ENCODE results near the gene TNNI2. TPM values are rescaled to one million over a fixed set of nuclear protein-coding genes. Genes with fewer than 3 reads are reported as not detected.

TNNI2 gene
- total RNA-seq, 2 experiments from 2014 or later: 2.5 to 14.3 TPM

- Histone ChIP-seq H3K36me3 (ENCODE audit: insufficient read depth, low read length) (no peaks in the 10 kb centered on the region), H4K20me1 (ENCODE audit: insufficient read depth, low read length) (no peaks in the 10 kb centered on the region), H3K4me1 (ENCODE audit: insufficient read depth, low read length, poor library complexity, severe bottlenecking) (peaks cover 44% of the 10 kb centered on the region), H3K4me3 (ENCODE audit: low read depth, low read length, poor library complexity, severe bottlenecking) (peak overlapping the region; percentile 57), H3K27ac (ENCODE audit: low read depth, low read length, poor library complexity, severe bottlenecking) (peak overlapping the region; percentile 43), H3K79me2 (ENCODE audit: insufficient read depth, low read depth, low read length) (no peaks in the 10 kb centered on the region), H3K9me2 (ENCODE audit: insufficient read depth, low read length) (no peaks in the 10 kb centered on the region), H3K9me3 (ENCODE audit: low read length) (no peaks in the 10 kb centered on the region), H2AFZ (ENCODE audit: low read length) (peak overlapping the region; percentile 70), H3K4me2 (ENCODE audit: low read length) (peak overlapping the region; percentile 94)
- CTCF ChIA-PET (ENCODE audit: unreplicated experiment): interaction anchor here (0.6 to 1.4 kb wide), 4 partner anchors 10 to 157 kb away, joined by 3 to 10 read pairs (median 6); no protein-coding TSS in a partner anchor
- POLR2A ChIA-PET: interaction anchor here (1.1 to 1.2 kb wide), 2 partner anchors 12 to 13 kb away, joined by 3 to 4 read pairs; partner anchors contain the start of gene LSP1
- DNase-seq (ENCODE audit: low spot score): peak; percentile 84
- intact Hi-C loops (cut with micrococcal nuclease; ENCODE audit: unreplicated experiment): loop anchor here (1.0 kb wide), 1 partner anchor 12 kb away; no protein-coding TSS in a partner anchor
- TF ChIP-seq CTCF (conservative IDR thresholded peaks at IDR 0.05; ENCODE audit: low read length) (0 out of 2 replicates have a peak, but pooled peaks have one; percentile 30), EZH2phosphoT487 (IDR thresholded peaks at IDR 0.05; ENCODE audit: borderline replicate concordance, low read depth, low read length) (no peak)
- BruUV-seq (replicated peaks): no TSS peak
These were observed 1.4 kb downstream of the TNNI2 start for GRCh38 chr11:1839924-1840779.

- Histone ChIP-seq H4K20me1 (ENCODE audit: insufficient read depth, low read length) (no peaks in the 10 kb centered on the region), H3K79me2 (ENCODE audit: insufficient read depth, low read depth, low read length) (no peaks in the 10 kb centered on the region), H2AFZ (ENCODE audit: low read length) (no peak overlapping the region), H3K4me3 (ENCODE audit: low read depth, low read length, poor library complexity, severe bottlenecking) (peak overlapping the region; percentile 57), H3K9me3 (ENCODE audit: low read length) (no peaks in the 10 kb centered on the region), H3K36me3 (ENCODE audit: insufficient read depth, low read length) (no peaks in the 10 kb centered on the region), H3K4me2 (ENCODE audit: low read length) (peak overlapping the region; percentile 94), H3K4me1 (ENCODE audit: insufficient read depth, low read length, poor library complexity, severe bottlenecking) (peaks cover 49% of the 10 kb centered on the region), H3K27ac (ENCODE audit: low read depth, low read length, poor library complexity, severe bottlenecking) (no peak overlapping the region), H3K9me2 (ENCODE audit: insufficient read depth, low read length) (no peaks in the 10 kb centered on the region)
- BruUV-seq (replicated peaks): no TSS peak
- DNase-seq (ENCODE audit: low spot score): peak; percentile 13
- intact Hi-C loops (cut with micrococcal nuclease; ENCODE audit: unreplicated experiment): loop anchor here (1.0 kb wide), 1 partner anchor 11 kb away; no protein-coding TSS in a partner anchor
- POLR2A ChIA-PET: interaction anchor here (0.7 to 1.1 kb wide), 2 partner anchors 12 to 133 kb away, joined by 3 read pairs; partner anchors contain the start of gene LSP1
- CTCF ChIA-PET (ENCODE audit: unreplicated experiment): interaction anchor here (1.0 to 1.4 kb wide), 2 partner anchors 13 to 147 kb away, joined by 3 to 10 read pairs; no protein-coding TSS in a partner anchor
- no peak for TF ChIP-seq CTCF (conservative IDR thresholded peaks at IDR 0.05; ENCODE audit: low read length)
- no peak for TF ChIP-seq EZH2phosphoT487 (IDR thresholded peaks at IDR 0.05; ENCODE audit: borderline replicate concordance, low read depth, low read length)
These were observed 2.1 kb downstream of the TNNI2 start for GRCh38 chr11:1840780-1841480.

Measured in OCI-LY7 (cell line).